Kidney capillary endothelial cell (primary cell): ENCODE measurements around the gene CD151.

ENCODE experiments used
- DNase-seq: peaks from one replicate; pipeline ENCODE4 v3.0.0-alpha.2; 2018; ENCODE audit warnings: low spot score

CD151 gene

GRCh38 chr11:832529-833113 lies at the start of gene CD151:
CD151 (plus strand) TSS chr11:832952; CDS start chr11:836070, 3,118 bp downstream.
- DNase-seq, result no peak

- DNase-seq, result no peak
Observed at GRCh38 chr11:783581-784015, 49.2 kb upstream of the CD151 start.

GRCh38 chr11:786235-787083 lies 46.3 kb upstream of the CD151 start:
- DNase-seq, result no peak

- DNase-seq, result no peak
Observed at GRCh38 chr11:787084-787675, 45.6 kb upstream of the CD151 start.

GRCh38 chr11:788009-788640 lies 44.6 kb upstream of the CD151 start:
- DNase-seq, result no peak

DNA sequence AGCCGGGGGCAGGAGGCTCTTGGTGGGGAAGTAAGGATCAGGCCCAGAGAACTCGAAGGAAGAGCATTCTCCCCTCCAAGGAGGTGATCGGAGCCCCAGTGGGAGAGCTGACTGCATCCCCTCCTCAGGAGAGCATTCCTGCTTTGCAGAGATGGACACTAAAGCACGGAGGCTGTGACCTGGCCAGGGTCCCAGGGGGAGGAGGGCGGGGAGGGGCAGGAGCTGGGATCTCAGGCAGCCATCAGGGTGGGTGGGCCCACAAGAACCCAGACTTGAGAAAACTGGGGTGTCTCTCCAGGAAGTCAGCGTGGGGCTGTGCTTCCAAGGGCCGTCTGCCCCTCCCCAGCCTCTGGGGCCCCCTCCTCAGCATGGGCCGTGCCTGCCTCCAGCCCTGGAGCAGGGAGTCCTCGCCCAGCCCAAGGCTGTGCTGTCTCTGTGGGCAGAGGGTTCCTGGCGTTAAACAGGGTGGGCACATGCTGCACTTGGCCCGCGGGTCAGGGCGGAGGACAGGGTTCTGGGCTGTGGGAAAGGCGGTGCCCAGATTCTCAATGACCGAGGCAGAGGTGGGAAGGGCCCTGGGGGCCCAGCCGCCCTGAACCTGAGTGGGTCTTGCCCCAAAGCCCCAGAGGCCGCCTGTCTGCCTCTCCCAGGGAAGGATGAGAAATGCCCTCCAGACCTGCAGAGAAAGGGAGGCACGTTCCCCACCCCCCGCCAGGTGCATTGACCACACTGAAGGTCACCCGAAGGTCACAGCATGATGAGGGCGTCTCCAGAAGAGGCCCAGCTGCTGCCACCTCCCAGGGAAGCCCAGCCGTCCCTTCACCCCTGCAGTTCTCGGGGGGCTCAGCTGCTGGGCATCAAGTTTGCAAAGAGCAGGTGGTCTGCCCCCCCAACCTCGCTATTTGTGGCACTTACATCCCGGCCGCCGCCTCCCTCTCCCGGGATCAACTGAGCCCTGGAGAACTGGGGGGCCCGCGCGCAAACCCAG lies 43.5 kb upstream of the CD151 start:
- DNase-seq, result no peak

DNA sequence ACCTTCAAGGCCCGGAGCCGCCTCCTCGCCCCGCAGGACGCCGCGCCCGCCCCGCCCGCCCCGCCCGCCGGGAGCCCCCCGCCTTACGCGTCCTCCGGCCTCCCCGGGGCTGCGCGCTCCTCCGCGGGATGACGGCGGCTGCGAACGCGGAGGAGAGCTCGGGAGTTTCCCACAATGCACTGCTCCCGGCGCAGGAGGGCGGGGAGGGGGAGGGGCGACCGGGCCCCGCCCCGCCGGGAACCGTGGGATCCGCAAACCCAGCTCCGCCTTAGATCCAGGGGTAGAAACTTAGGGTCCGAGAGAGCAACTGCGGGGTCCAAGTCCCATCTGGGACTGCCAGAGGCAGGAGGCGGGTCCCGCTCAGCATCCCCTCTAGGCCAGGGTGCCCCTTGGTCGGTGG lies 42.8 kb upstream of the CD151 start, which contains the start of gene CEND1:
Gene CEND1, minus strand, starts transcription at position 148 of the 400 bp plus-strand sequence. CDS start 1,514 bp downstream, outside the sequence.
- no peak for DNase-seq

- no peak for DNase-seq
Observed at GRCh38 chr11:790721-791564, 41.8 kb upstream of the CD151 start.

DNA sequence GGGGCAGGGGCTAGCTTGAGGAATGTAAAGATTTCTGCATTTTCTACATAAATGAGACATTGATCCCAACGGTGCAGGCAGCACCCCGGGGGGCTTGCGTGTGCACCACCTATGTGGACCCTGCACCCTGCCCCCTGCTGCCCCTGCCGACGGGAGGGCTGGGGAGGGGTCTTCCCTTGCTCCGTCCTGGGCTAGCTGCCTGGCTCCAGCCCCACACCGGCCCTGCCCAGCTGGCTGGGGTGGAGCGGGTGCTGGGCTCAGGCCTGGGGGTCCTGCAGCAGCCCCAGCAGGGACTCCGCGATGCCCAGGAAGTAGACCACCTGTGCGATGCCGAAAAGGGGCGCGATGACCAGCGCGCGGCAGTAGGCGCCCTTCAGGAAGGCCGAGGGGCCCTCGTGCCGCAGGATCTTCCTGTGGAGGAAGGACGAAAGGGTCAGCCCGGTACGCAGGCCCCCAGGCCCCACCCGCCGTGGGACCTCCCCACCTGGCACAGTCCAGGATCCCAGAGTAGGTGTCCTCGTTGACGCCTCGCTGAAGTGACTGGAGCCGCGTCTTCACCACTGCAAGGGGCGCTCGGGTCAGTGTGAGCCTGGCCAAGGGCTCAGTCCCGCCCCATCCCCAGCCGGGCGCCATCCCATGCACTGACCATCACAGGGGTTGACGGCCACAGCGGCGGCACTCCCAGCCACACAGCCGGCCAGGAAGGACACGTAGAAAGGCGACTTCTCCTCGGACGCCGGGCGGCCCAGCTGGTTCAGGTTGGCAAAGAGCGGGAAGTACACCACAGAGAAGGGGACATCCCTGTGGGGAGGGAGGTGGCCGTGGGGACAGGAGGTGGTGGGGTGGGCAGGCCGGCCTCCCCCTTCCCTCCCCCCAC lies 40.9 kb upstream of the CD151 start:
- DNase-seq, result no peak

- DNase-seq, result no peak
Observed at GRCh38 chr11:792535-792821, 40.3 kb upstream of the CD151 start.

DNA sequence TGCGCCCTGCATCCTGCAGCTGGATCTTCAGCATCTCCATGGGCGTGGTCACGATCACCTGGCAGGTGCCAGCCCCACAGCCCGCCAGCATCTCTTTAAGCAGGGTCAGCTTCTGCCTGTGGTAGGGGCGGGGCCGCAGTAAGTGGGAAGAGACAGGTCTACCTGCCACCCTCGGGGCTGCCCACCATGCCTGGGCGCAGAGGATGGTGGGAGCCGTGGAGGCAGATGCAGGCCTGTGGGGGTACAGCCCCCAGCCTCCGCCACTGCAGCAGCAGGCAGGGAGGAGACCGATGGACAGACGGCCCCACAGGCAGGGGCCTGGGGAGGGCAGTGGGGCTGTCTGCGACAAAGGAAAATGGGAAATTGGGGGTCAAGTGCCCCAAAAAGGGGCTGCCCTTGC lies 39.9 kb upstream of the CD151 start:
- no peak for DNase-seq

GRCh38 chr11:793556-793955 lies 39.2 kb upstream of the CD151 start:
- no peak for DNase-seq

- no peak for DNase-seq
Observed at GRCh38 chr11:794013-794765, 38.6 kb upstream of the CD151 start.

GRCh38 chr11:794766-795633 lies 37.8 kb upstream of the CD151 start:
- no peak for DNase-seq

DNA sequence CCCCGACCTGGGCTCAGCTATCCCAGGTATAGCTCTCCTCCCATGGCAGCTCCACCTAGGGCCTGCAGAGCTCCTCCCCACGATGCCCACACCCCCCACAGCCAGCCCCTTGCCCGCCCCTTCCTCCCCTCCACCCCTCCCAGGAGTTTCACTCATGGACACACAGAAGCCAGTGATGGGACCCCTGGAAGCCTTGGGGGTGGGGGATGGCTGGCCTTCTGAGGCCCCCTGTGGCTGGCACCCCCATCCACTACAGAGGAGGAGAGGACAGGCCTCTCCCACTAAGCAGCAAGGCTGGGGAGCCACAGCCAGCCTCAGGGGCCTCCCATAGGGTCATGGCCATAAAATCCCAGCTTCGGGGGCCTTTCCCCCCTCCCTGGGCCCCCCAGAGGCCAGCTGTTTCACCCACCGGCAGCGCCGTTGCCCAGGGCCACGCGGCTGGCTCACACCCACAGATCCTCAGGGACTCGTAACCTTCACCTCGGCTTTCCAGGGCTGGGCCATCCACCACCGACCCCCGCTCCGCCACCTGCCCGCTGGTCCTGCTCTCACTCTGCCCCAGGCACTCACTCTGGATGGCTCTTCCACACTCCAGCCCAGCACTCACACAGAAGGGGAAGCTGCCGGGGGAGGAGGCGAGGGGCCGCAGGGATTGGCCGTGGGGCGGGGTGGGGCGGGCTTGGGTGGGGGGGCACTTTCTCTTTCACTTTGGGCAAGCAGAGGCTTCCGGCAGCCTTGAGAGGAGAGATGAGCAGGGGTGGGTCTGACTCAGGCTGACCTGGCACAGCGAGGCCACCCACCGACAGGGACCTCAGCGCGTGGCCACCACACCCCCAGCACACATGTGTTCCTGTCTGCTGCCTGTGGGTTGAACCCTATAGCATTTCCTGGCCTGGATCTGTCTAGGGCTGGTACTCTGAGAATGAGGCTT lies 36.9 kb upstream of the CD151 start:
- peak; percentile 70 for DNase-seq

DNA sequence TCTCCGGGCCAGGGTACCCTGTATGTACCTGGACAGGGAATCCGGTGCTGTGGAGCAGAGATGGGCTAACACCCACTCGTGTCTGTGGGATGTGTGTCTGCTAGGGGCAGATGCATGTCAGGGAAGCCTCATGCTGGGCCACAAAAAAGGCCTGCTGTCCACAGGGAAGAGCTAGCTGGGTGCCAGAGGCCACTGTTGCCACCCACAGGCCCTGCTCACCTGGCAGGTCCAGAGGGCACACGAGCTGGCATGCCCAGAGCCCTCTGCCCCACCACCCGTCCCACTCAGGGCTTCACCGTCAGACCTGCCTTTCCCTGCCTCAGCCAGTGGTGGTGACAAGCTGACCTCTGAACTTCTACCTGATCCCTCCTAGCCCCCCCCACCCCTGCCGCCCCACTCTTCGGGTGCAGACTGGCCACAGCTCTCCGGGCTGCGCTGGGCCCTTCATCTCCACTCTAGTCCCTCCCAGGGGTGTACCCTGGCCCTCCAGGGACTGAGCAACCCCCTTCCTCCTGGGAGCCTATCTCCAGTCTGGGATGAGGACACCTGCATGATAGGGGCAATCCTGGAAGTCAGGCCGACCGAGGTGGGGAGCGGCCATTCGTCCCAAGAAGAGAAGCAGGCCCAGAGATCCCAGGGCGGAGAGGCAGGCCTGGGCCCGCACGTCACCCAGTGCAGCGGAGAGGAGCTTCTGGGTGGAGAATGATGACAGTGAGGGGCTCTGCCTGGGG lies 36.0 kb upstream of the CD151 start:
- no peak for DNase-seq
